ENCODE measurements around the gene MPV17L2.
A peak's percentile ranks its signal among the peaks of the same experiment; 100 is the strongest.

Gene MPV17L2

DNA sequence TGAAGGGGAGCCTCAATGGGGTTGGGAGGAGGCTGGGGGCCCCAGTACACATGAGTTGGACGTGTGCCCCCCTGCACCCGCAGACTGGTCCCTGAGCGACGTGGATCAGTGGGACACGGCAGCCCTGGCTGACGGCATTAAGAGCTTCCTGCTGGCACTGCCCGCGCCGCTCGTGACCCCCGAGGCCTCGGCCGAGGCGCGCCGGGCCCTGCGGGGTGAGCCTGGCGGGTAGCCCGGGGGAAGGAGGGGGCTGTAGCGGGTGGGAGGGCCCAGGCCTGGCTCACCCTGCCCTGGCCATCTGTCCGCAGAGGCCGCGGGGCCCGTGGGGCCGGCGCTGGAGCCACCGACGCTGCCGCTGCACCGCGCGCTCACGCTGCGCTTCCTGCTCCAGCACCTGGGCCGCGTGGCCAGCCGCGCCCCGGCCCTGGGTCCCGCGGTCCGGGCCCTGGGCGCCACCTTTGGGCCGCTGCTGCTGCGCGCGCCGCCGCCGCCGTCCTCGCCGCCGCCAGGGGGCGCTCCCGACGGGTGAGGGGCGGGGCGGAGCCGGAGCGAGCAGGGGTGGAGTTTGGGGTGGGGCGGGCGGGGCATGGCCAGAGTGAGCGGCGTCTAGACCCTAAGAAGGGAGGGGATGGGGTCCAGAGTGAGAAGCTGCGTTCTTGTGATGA lies 31.9 kb upstream of the MPV17L2 start:
- DNase-seq, result peak; percentile 76

GRCh38 chr19:18161636-18162002 lies 31.4 kb upstream of the MPV17L2 start:
- DNase-seq, result no peak

GRCh38 chr19:18164072-18164471 lies 28.9 kb upstream of the MPV17L2 start:
- DNase-seq, result no peak

DNA sequence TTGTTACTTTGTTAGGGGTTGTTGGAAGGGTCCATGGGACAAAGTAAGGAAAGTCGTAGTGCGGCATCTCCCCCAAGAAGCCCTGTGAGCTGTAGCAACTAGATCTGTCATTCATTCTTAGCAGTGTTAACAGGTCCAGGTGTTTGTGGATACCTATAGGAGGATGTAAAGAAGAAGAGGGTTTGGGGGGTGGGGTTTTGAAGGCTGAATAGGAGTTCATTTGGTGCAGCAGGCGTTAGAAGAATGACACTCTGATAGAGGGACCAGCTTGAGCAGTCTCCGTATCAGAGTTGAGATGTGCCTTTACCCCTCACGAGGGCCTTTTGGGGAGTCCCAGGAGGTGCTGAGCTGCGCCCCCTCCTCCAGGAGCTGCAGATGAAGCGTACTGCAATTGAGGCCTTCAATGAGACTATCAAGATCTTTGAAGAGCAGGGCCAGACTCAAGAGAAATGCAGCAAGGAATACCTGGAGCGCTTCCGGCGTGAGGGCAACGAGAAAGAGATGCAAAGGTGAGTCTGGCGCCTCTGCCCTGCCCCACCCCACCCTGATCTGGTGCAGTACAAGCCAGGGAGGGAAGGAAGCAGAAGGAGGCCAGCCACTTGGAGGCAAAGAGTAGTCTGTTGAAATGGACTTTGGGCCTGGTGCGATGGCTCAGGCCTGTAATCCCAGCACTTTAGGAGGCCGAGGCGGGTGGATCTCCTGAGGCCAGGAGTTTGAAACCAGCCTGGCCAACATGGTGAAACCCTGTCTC lies 27.0 kb upstream of the MPV17L2 start:
- no peak for DNase-seq

GRCh38 chr19:18167011-18167410 lies 26.0 kb upstream of the MPV17L2 start:
- no peak for DNase-seq

DNA sequence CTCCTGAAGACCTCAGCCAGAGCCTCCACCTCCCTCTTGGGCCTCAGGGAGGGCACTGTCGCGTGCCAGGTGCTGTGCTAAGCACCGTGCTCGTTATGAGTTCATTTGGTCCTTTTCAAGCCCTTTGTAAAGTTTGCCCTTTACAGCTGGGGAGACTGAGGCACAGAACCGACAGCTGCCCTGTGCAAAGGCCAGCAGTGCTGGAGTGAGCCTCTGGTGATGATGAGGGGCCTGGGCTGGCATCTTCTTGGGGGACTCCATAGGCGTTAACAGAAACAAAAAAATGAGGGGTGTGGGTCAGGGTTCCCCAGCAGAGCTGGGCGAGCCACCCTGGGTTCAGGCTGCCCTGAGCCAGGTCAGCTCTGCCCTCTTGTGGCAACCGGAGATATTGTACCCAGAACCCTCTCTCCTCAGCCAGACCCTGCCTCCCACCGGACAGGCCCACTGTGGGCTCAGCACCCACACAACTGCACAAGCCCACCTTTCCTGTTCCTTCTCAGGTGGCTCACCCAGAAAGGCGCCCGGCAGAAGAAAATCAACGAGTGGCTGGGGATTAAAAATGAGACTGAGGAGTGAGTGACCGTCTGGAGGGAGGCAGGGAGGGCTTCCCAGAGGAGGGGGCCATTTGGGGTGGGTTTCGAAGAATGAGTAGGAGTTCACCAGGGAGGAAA lies 24.9 kb upstream of the MPV17L2 start:
- peak; percentile 44 for DNase-seq

- no peak for DNase-seq
Observed at GRCh38 chr19:18168673-18169381, 24.2 kb upstream of the MPV17L2 start.

GRCh38 chr19:18170714-18171255 lies 22.2 kb upstream of the MPV17L2 start:
- no peak for DNase-seq

DNA sequence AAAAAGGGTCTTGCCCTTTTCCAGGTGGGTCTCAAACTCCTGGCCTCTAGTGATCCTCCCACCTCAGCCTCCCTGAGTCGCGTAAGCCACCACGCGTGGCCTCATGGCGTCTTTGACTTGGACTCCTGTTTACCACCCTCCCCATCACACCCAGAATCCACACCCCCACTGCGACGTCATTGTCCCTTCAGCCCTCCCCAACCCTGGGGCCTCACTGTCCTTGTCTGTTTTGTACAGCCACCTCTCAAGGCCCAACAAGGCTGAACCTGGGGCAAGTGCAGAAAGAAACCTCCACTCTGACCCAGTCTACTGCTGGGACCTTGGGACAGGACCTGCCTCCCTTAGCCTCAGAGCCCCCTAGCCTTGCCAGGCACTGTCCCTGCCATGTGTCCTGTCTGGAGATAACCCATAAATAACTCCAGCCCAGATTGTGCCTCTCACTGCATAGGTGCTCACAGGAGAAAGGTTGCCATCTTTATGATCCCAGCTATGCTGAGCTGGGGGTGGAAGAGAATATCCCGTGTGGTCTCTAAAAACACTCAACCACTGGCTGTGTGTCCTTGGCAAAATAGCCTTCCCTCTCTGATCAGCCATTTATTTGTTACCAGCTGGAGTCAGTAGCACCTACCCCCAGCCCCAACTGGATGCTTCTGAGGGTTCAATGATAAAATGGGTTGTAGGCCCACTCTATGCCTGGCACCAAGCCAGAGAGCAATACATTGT lies 21.3 kb upstream of the MPV17L2 start:
- DNase-seq, result no peak

GRCh38 chr19:18172331-18173053 lies 20.5 kb upstream of the MPV17L2 start:
- no peak for DNase-seq

- DNase-seq, result no peak
Observed at GRCh38 chr19:18173054-18173571, 19.9 kb upstream of the MPV17L2 start.

- peak; percentile 44 for DNase-seq
Observed at GRCh38 chr19:18173572-18174288, 19.3 kb upstream of the MPV17L2 start, which contains the start of gene IFI30. Gene IFI30, plus strand, starts transcription at chr19:18173813. Its CDS starts 29 bp downstream, at chr19:18173842.

DNA sequence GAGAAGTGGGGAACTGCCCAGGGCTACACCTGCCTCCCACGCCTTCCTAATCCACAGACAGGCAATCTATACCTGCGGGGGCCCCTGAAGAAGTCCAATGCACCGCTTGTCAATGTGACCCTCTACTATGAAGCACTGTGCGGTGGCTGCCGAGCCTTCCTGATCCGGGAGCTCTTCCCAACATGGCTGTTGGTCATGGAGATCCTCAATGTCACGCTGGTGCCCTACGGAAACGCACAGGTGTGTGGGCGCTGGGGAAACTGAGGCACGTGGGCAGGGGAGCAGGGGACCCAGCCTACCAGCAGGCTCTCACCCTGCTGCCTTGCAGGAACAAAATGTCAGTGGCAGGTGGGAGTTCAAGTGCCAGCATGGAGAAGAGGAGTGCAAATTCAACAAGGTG lies 18.0 kb upstream of the MPV17L2 start:
- DNase-seq, result no peak

- DNase-seq, result no peak
Observed at GRCh38 chr19:18176367-18177310, 16.4 kb upstream of the MPV17L2 start.

GRCh38 chr19:18179957-18180356 lies 13.1 kb upstream of the MPV17L2 start:
- no peak for DNase-seq

DNA sequence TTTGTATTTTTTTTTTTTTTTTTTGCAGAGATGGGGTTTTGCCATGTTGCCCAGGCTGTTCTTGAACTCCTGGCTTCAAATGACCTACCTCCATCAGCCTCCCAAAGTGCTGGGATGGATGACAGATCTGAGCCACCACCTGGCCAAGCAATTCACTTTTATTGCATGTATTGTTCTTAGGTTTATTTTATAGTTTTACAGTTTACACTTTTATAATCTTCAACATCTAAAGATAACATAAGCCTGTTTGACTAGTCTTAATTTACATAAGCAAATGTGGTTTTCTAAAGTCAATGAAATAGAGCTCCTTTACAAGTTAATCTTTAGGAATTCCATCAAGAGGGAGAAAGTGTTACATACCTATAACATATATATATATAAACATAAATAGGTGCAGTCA lies 9.5 kb upstream of the MPV17L2 start:
- DNase-seq, result no peak

GRCh38 chr19:18185538-18185937 lies 7.5 kb upstream of the MPV17L2 start:
- DNase-seq, result no peak

DNA sequence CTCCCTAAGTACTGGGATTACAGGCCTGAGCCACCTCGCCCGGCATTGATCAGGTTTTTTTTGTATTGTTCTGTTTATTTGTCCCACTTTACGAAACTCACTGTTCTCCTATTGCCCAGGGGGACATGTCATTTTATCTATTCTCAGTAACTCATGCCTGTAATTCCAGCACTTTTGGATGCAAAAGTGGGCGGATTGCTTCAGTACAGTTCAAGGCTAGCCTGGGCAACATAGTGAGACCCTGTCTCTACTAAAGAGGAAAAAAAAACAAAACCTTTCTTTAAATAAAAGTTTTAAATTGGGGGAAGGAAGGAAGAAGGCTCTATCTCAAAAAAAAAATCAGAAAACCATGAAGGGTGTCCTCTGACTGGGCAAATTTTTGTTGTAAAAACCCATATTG lies 2.7 kb upstream of the MPV17L2 start:
- no peak for DNase-seq

GRCh38 chr19:18191640-18192062 lies 1.4 kb upstream of the MPV17L2 start:
- no peak for DNase-seq

Measured in activated CD4-positive, alpha-beta T cell treated with anti-CD3 and anti-CD28 coated beads for 1 hour (primary cell).